ENCODE measurements around the gene COL12A1.
A peak's percentile ranks its signal among the peaks of the same experiment; 100 is the strongest.
"Not testable (repeated sequence)": the region's sequence is repeated elsewhere in the genome, so short reads cannot be mapped to it uniquely, and the experiment has no call there.

Gene COL12A1

DNA sequence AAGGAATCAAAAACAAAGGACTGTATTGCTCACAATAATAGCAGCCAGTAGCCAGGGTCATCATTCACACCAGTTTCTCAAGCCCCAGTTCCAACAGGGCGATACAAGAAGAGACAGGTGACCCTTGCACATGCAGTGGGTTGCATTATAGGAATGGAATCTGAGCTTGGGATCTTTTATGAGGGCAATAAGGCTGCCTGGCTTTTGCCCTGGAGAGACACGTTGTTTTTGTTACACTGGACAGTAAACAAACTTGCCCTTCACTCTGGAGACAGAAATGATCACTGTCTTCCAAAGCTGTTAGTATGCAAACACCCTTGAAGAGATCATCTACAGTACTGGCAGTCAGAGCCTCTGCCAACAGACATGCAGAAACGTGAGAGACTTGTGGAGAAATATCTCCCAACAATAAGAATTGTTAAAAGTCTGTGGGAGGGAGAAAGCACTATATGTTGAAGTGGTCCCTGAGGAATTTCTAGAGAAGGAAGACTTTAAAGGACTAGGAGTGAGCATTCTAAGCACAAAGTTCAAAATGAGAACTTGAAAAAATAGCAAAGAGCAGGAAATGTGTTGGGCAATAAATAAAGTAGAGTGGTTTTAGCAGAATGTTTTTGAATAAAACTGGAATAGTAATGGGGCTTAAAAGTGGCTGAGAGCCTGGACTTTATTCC is 6.2 kb upstream of the COL12A1 start:
- no peak for DNase-seq (ENCODE audit: low spot score)

DNA sequence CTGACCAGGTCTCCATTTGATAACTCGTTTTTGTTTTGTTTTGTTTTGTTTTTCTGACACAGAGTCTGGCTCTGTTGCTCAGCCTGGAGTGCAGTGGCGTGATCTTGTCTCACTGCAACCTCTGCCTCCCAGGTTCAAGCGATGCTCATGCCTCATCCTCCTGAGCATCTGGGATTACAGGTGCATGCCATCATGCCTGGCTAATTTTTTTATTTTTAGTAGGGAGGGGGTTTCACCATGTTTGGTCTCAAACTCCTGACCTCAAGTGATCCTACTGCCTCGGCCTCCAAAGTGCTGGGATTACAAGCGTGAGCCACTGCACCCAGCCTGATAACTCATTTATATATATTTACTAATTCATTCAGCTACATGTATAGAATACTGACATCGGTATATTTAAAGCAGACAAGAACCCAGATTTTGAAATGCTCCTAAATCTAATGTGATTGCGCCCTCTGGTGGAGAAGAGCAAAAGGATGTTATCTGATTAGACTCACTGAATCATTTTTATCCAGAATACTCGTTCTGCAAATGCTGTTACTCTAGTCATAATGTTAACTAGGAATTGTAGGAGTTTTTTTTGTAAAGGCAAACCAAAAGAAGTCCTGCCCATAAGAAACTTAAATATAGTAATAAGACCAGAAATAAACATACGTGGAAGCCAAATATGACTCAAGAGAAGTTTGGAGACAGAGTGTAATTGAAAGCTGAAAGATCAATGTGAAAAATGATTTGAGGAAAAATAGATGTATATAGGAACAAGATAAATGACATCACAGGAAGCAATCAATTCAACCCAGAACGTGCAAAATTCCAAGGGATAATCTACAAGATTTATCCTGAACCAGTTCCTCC is 5.3 kb upstream of the COL12A1 start:
- peak; percentile 53 for DNase-seq (ENCODE audit: low spot score)

DNA sequence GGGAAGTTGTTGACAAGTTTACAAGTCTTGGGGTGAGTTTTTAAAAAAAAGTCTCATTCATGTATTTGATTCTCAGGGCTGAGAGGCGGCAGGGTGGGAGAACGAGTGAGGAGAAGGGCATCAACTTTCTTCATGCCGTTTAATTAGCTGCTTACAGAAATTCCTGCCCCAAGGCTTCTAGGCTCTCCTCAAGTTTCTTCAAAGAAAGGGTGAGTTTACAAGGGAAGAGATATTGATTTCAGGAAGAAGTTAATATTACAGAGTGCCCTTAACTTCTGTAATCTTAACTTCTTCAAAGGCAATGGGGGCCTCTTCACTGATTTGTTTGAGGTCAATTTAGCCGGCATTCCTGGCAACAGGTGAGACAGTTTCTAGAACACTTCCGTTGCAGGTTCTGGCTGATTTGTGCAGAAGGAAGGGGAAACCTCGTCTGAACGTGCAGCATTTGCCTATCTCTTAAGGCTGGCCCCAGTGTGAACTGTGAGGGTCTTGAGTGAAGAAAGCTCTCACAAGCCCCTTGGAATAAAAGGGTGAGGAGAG is 3.4 kb upstream of the COL12A1 start:
- no peak for DNase-seq (ENCODE audit: low spot score)

DNA sequence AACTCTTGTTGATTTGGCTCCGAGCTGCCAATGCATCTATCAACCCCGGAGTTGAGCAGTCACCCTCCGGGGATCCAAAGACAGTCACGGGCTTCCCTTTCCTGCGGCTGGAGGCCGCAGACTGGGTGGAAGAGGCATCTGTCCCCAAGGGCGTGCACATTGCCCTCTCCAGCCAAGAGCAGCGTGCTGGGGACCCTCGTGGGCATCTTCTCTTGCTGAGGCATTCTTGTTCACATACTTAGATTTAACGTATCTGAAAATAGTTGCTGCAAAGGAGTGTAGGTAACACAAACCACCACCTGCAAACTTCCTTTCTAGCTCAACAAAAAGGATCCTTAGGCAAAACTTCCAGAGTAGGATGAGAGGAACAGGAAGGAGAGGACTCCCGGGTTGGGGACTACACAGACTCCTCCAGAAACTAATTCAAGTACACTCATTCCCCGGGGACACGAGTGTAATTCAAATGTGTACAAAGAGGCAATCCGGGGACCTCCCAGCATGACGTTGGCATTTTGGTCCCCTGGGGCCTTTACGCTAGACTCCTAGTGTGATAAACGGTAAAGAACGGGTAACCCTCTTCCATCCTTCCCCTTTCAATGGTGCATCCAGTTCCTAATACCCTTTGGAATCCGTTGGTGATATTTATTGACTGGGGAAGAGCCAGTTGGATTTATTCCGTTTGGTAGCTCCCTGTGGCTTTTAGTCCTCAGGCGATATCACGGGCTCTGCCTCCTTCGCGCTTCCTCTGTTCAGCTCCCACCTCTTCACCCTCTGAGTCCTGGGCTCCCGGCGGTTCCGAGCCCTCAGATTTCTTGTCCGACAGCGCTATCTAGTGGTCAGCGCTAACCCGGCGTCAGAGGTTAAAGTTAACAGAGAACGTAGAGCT is 2.7 kb upstream of the COL12A1 start:
- peak; percentile 75 for DNase-seq (ENCODE audit: low spot score)

DNA sequence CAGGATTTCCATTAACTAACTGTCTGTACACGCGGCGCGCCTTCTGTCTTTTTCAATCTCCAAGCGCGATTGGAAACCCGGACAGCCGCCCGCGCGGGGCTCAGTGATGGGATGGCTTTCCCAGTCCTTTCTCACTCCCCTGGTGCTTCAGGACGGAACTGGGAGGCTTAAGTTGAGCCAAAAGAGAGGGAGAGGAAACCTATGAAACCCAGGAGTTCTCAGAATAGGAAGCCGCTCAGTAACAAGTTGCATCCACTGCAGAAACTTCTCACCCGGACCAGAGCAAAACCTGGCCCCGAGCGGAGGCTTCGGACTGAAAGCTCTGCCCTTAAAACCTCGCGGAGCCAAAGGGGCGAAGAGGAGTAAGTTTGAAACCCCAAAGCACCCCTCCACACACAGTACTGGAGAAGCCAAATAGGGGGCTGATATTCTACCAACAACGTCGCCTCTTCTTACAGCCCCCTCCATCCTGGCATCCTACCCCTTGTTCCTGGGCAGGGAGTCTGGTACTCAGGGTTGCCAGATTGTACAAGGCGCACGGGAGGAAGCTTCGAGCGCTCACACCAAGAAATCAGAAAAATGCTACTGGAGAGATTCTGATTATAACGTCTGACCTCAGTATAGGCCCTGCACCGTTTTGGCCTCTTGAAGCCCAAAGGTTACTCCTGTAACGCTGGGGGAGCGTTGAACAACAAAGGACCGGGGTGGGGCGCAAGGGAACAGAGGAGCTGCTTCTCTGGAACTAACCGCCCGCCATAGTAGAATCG is 906 bp upstream of the COL12A1 start:
- DNase-seq (ENCODE audit: low spot score): no peak

DNA sequence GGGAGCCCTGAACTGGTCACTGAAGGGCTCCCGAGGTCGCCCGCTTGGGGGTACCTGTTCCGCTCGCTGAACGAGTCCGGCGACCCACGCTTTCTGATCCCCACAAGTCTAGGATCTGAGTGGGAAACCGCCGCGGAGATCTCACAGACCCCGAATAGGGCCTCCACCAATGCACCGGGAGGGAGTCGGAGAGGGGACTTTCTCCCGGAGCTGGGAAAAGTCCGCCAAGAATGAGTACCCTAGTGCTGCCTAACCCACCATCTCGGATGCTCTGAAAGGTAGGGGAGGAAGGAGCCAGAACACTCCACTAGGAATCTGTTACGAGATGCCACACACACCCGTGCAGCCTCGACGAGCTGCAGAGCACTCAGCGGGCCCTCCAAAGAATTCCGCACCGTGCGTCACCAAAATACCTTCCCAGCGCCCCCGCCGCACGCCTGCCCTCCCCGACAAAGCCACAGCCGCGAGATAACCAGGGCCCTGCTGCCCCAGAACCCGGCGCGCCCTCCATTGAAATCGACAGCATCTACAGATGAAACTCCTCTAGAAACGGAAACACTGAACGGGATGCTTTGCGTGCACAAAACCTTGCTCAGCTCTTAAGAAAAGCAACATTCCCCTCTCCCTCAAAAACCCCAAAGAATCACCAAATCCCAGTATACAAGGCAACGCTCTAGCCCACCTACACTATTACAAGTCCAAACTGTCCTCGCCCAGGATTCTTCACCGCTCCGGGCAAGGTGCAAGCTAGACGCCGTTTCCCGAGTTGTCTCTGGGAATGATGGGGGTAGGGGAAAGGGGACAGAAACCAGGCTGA is 686 bp downstream of the COL12A1 start:
- DNase-seq (ENCODE audit: low spot score): peak; percentile 47

DNA sequence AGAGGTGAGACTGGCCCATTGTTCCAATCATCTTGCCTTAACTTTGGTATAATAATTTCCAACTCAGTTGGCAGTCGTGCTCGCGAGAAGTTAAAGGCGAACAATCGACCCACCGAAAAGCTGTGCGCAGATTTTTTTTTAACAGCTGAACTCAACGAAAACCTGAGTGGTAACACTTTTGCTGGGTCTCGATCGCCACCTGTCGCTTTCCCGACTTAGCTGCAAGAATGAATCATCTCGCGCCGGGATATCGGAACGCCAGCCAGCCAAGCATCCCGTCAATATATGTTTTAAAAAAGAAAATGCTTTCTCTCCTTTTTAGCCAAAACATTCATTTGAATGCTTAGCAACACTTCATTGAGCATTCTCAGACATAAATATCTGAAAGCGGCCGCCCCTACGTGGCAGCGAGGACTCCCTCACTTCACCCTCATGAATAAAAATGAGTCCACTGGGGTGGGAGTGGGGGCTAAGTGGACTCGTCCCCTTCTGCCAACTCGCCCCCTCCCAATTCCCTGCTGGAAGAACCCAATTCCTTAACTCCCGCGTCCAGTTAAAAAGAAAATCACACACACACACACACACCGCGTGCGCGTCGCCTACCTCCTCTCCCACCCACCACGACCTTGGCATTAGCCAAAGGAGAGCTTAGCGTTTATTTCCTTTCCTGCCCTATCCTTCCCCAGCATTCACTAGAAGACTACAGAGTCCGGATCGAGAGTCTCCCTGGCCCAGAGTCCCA is 1.5 kb downstream of the COL12A1 start:
- DNase-seq (ENCODE audit: low spot score): peak; percentile 68

DNA sequence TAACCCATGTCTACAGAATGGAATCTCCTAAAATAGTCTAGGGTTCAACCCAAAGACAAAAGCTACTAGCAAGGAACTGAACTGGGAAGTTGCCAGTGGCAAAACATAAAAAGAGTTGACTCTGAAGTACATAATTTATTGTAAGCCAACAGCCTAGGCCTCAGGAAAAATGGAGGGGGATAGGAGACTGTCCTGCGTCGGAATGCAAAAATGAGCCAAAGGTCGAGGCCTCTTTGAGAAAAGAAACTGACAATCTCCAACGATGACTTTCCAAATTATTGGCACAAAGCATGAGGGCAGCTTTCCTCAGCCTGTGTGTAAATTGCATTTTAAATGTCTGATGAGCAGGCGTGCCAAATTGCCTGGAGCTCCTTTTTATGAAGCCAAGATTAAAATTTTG is 2.1 kb downstream of the COL12A1 start:
- DNase-seq (ENCODE audit: low spot score): no peak

DNA sequence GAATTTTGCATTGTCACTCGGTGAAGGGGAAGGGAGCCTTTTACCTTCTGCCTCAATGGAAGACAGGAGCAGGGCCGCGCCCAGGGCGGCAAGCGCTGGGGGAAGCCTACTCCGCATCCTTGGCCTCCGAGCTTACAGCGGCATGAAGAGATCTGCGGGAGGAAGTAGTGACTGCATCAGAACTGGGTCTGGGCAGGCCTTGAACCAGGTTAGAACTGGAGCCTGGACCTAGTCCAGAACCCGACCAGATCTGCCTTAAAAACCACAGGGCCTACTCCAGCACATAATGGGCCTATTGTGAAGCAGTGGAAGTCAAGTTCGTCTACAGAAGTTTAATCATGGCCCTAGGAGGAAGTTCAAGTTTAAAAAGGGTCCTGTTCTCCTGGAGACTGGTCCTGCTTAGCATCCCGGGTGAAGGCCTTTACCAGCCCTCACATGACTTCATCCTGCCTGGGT is 3.1 kb downstream of the COL12A1 start:
- DNase-seq (ENCODE audit: low spot score): no peak

DNA sequence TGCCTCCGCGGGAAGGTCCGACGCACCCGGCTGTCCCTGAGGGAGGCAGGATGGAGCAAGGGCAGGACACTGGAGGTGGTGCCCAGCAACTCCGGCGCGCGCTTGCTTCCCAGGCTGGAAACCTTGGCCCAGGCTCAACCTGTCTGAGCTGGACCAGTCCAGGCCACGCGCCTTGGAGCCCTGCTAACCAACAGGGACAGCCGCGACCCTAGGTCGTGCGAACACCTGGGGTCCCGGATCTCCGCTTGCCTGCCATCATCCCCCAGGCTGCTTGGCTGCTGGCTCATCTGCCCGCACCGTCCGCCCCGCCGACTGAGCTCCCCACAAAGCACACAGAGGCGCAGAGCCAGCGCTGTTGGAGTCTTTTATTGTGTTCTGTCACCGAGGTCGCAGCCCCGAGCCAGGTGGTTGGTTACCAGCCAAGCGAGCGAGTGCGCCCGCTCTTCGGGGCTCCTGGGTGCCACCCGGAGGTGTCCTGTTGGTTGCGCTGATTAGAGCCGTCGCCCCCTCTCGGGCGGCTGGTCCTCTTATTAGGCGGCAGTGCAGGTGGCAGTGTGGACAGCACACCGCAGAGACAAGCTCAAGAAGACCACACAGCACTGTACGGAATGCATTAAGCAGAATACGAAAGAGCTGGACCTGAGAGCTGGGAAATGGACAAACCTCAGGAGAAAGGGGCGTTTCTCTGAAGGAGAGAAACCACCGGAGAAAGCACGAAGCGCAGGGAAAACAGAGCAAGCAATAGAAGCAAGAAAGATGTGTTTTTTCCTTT is 3.8 kb downstream of the COL12A1 start:
- no peak for DNase-seq (ENCODE audit: low spot score)

DNA sequence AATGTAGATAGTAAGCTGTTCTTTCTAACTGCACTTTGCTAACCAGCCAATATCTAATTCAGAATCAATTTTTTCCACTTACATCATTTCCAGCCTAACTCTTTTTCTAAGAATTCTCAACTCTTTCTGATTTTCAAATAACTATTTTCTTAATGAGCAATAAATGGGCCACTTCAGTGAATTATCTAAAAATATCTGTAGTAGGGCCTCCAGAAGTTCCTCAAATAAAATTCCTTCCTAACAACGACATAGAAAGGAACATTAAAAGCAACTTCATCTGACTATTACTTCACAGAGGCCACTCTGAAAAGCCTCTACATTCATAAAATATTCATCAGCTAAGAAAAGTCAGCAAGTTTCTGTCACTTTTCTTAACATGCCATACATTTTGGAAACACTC is 4.8 kb downstream of the COL12A1 start:
- DNase-seq (ENCODE audit: low spot score): no peak

DNA sequence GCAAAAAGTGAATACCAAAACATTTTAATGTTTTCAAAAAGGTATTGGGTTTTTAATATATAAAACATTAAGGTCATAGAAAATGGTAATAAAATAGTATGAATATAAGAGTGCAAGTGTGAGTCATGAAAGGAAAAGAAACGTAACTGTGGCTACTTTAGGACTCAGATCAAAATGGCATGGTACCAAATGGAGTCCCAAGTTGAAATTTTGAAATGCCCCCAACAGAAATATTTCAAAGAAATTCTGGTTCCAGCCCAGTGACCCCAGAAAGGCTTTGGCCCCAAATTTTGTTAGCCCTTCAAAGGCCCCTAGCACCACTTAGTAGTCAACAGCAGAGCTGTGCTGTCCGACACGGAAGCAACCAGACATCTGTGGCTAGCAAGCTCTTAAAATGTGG is 6.0 kb downstream of the COL12A1 start:
- no peak for DNase-seq (ENCODE audit: low spot score)

DNA sequence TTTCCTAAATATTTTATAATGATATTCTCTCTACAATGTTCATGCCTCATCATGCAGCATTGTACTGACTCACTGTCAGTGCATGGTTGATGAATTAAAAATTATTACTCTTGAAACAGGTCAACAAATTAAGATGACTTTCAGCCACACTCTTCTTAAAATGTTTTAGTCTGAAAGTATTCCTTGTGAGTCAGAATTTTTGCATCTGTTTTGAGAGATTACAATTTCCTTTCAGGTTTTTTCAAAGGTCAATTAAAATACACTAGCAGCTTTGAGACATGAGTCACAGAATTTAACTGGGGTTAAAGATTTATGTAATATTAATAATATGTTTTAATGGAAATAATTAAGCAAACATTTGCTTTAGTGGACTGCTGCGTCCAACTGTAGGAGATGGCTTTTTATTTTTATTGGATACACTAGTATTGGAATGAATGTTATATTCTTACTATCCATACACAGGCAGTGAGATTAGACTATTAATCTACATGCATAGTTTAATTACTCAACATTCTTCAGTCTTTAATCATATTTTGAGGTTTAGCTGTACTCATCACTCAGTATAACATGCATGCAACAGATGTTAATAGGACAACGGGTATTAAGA is 9.7 kb downstream of the COL12A1 start:
- peak; percentile 51 for DNase-seq (ENCODE audit: low spot score)

DNA sequence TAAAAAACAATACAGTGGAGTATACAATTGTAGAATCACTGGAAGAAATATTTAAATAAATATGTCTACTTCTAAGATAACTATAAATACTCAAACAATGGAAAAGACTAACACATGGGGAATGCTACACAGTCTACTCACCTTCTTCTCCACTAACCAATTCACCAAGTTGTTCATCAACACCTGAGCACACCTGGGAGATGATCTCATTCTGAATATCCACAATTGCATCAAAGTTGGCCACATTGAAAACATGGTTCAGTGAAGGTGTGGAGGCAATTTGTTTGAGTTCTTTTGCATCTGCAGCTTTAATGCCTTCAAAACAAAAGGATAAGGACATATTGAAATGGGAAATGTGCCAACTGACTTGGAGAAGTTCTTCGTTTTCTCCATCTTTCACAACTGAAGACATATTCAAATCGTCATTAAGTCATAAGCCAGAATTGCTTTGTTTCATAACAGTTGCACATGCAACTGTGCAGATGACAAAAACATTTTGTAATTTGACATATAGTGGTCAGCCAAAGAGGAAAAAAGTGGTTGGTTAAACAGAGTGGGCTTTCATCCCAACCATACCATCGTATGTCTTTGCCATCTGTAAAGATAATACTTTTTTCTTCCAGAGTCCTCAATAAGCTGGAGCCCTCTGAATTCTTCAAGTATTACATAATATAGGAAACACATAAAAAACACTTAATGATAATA is 17.5 kb downstream of the COL12A1 start:
- DNase-seq (ENCODE audit: low spot score): no peak

DNA sequence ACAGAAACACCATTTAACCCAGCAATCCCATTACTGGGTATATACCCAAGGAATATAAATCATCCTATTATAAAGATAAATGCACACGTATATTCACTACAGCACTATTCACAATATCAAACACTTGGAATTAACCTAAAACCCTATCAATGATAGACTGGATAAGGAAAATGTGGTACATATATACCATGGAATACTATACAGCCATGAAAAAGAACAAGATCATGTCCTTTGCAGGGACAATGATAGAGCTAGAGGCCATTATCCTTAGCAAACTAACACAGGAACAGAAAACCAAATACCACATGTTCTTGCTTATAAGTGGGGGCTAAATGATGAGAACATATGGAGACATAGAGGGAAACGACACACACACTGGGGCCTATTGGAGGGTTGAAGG is 19.3 kb downstream of the COL12A1 start:
- not testable (repeated sequence) for DNase-seq (ENCODE audit: low spot score)

DNA sequence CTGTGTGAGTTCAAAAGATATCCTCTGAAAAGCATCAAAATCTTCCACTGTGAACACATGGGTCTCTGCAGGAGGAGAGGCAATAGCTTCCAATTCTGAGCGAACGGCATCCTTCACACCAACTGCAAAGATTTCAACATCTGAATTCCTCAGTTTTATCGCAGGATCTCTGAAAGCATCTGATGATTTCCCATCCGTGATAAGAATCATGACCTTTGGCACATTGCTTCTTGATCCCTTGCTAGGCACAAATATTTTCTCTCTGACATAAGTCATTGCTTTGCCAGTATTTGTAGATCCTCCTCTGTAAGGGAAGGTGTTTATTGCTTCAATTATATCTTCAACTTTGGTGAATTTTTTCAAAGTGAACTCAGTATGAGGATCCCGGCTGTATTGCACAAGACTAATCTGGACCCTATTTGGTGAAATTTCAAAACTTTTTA is 22.7 kb downstream of the COL12A1 start:
- peak; percentile 65 for DNase-seq (ENCODE audit: low spot score)

DNA sequence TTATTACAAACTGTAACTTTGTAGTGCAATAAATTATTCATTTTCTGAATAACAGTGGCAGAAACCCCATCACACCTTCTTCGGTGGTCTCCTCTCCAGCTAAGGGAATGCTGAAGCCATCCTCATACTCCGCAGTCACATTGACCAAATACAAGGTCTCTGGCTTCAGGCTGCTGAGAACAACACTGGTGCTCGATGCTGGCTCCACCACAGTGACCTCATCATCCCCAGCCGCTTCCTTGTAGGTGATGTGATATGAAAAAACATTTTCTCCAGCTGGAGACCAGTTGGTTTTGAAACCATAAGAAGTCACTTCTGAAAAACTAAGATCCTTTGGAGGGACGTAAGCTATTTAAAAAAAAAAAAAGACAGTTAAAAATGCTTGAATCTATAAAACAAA is 25.0 kb downstream of the COL12A1 start:
- no peak for DNase-seq (ENCODE audit: low spot score)

DNA sequence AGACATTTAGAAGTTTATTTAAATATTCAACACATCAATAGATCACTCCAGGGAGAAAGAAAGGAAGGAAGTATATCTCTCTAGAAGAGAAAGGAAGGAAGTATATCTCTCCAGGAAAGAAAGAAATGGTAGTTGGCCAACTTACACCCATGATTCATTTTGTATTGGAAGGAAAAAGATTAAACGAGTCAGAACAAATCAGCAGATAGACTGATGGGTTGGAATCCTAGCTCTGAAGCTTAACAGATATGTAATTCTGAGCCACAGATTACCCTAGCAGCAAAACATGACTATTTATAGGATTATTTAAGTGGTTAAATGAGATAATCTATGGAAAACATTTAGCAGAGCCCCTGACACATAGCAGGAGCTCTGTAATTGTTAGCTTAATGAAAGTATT is 27.1 kb downstream of the COL12A1 start:
- no peak for DNase-seq (ENCODE audit: low spot score)
